ENCODE results near the gene UGT3A1.

Gene UGT3A1

GRCh38 chr5:35908228-35908627 is 83.0 kb downstream of the UGT3A1 start:
- DNase-seq (ENCODE audit: low read depth) = no peak

- DNase-seq (ENCODE audit: low read depth) = no peak
Measured at GRCh38 chr5:35904443-35905132, 86.6 kb downstream of the UGT3A1 start.

DNA sequence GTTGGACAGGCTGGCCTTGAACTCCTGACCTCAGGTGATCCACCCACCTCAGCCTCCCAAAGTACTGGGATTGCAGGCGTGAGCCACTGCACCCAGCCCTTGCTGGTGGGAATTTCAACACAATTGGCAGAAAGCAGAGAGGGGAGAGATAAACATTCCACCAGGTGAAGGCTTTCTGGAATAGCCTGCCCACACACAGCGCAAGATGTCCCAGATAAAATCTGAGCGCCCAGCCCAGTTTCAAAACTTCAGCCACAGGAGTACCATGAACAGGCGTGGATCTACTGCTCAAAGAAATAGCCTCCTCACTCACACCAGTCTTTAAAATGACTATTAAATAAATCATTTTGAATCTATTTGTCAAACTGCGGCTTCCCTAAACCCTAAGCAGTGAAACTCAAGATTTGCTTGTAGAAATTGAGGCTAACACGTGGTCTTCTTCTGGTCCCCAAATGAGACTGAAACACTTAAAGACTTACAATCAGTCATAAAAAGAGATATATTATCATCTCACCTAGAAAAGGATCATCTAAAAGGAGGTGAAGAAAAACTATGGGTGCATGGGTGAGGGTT is 87.5 kb downstream of the UGT3A1 start:
- DNase-seq (ENCODE audit: low read depth) = no peak

DNA sequence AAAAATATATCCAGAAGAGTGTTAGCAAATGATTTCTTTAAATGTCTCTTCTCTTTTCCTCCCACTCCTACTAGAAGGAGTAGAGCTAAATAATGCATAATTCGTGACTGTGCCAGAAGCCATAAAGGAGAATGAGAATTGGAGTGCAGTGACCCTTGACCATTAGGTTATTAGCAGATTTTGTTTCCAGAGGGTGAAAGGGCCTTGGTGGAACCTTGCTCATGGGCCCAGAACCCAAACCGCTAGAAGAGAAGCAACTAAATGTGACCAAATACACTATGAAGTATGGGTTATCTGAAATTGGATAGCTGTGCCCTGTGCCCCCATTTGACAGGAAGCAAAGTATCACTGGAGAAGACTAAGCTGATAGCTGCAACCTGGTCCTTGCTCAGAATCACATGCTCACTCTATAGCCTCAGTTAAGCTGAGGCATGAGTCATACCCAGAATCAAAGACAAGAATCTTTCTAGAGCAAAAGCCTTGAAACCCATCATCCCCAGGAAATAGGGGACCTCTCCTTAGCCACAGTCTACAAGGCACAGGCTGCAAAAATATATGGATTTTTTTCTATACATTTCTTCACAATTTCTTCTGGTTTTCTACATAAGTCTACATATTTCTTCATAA is 89.0 kb downstream of the UGT3A1 start:
- DNase-seq (ENCODE audit: low read depth) = no peak

Data from activated T-helper 9 cell treated with anti-CD3 and anti-CD28 coated beads, Interleukin-2, amount 50 U/mL, for 16 hours (primary cell).